GM21723 (cell line): ENCODE data around the gene DLX1.
A peak's percentile ranks its signal among the peaks of the same experiment; 100 is the strongest.
"Not testable (repeated sequence)": the region's sequence is repeated elsewhere in the genome, so short reads cannot be mapped to it uniquely, and the experiment has no call there.

Experiments used
- ATAC-seq: cut with Tn5 transposase; IDR thresholded peaks from one replicate; pipeline ENCODE4 v1.9.1; 2021; ENCODE audit warnings: mild to moderate bottlenecking, moderate library complexity; ENCODE audit not compliant: unreplicated experiment

Gene DLX1

GRCh38 chr2:172085460-172086159 is at the start of gene DLX1:
Gene DLX1 (plus strand): TSS chr2:172085507. CDS start chr2:172085678, 171 bp downstream.
- peak; percentile 20 for ATAC-seq

DNA sequence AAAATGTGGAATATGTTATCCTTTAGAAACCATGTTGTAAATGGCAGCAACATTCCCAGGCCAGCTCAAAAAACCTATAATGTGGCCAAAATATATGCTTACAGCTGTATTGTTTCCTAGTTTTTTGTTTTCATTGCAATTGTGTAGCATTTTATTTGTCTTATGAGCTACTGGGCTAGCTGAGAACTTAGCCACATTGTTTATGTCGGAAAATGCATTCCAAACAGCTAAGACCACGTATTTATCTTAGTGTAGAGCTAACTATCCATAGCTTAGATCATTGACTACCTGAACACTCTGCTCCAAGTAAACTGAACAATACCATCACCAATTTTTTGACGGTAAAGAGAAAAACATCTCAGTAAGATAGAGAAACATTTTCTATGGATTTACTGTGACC is 47.2 kb upstream of the DLX1 start:
- ATAC-seq: no peak

- ATAC-seq: no peak
Measured at GRCh38 chr2:172038604-172039003, 46.7 kb upstream of the DLX1 start.

GRCh38 chr2:172039011-172039704 is 46.1 kb upstream of the DLX1 start:
- ATAC-seq: no peak

DNA sequence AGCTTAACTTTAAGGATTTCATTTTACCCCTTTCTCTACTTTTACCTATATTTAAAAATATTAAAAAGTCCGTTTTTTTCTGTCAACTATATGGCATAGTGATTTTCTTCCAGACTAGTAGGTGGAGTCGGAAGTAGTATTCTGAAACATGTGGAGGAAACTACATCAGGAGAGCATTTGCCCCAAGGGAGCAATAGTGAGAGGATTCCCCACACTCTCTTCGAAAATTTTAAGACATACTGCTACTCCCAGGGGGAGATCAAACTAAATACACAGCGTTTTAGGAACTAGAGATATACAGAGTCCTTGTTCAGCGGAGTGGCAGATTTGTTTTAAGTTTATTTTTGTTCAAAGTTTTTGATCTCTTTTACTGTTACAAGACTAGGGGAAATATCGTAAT is 45.0 kb upstream of the DLX1 start:
- ATAC-seq: no peak

GRCh38 chr2:172046080-172046678 is 39.1 kb upstream of the DLX1 start:
- ATAC-seq: no peak

DNA sequence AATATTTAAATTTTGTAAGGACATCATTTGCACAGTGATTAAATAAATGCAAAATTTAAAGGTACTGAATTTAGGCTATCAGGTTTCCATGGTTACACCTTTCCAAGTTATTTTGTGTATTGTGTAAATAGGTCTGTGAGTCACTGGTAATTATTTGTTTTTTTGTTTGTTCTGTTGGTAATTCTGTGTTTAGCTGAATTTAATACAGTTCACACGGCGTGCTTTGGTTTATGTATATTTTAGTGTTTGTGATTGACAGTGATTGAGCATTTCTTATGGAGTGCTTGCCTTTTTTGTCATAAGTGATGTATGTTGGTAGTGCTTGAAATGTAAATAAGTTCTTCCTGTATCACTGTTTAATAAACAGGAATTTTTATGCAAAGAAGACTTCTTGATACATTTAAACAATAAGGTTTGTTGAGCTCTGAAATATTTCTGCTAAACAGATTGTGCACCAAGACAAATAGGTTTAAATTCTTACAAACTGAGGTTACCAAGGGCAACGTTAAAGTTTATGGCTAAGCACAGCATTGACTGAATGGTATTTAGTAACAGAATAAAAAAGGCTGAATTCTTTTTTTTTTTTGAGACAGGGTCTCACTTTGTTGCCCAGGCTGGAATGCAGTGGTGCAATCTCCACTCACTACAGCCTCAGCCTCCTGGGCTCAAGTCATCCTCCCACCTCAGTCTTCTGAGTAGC is 38.3 kb upstream of the DLX1 start:
- no peak for ATAC-seq

DNA sequence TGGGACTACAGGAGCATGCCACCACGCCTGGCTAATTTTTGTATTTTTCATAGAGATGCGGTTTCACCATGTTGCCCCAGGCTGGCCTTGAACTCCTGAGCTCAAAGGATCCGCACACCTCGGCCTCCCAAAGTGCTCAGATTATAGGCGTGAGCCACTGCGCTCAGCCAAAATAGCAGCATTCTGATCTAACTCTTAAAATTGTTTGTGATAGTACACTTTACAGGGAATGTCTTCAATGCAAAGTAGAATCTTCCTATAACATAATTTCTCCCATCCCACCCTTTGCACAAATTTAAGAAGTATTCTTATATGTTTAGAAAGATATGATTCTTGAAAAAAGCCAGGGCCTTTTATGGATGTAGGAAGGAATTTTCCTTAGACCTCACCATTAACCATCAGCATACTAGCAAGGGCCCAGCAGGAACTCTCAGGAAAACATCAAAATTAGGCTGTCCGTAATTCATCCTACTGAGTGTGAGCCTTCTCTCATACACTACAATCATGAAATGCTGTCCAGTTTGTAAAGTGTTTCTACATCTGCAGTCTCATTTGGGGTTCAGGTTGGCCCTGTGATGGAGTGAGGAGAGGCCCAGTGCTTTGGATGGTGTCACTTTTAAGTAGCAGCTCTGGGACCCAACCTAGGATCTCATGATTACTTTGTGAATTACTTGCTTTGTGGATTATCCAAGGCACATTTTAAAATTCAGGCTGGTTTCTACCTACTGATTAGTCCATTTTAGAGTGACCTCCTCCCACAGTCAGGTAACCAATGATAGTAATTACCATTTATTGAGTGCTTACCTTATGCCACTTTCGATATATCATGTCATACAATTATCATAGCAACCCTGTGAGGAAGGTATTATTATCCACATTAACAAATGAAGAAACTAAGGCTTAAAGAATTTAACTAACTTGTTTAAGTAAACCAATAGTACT is 37.5 kb upstream of the DLX1 start:
- no peak for ATAC-seq

- no peak for ATAC-seq
Measured at GRCh38 chr2:172048508-172049503, 36.5 kb upstream of the DLX1 start.

DNA sequence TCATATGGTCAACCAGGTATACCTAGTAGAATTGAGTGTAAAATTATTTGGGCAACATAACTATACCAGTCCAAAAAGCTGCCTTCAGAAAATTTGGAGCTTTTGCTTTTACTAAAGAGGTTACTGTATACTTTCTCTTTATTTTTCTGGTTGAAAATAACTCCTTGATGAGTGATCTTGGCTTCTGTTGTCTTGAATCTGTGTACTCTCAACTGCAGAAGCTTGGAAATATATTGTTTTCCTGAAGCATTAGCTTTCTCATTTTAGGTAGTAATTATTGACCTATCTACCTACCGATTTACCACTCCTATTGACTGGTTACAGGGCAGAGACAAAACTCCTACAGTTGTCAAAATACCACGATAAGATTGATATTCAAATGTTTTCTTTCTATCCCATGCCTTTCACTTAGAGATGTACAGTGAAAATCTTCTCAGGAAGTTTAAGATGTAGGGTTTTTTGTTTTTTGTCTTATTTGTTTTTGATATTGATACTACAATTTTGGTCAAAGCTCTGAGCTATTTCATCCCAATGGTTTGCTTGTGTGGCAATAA is 35.7 kb upstream of the DLX1 start:
- ATAC-seq: no peak

- no peak for ATAC-seq
Measured at GRCh38 chr2:172050479-172051125, 34.7 kb upstream of the DLX1 start.

GRCh38 chr2:172052000-172052983 is 33.0 kb upstream of the DLX1 start:
- no peak for ATAC-seq

GRCh38 chr2:172053486-172053885 is 31.8 kb upstream of the DLX1 start:
- no peak for ATAC-seq

GRCh38 chr2:172056293-172056692 is 29.0 kb upstream of the DLX1 start:
- no peak for ATAC-seq

- ATAC-seq: no peak
Measured at GRCh38 chr2:172058660-172059059, 26.6 kb upstream of the DLX1 start.

DNA sequence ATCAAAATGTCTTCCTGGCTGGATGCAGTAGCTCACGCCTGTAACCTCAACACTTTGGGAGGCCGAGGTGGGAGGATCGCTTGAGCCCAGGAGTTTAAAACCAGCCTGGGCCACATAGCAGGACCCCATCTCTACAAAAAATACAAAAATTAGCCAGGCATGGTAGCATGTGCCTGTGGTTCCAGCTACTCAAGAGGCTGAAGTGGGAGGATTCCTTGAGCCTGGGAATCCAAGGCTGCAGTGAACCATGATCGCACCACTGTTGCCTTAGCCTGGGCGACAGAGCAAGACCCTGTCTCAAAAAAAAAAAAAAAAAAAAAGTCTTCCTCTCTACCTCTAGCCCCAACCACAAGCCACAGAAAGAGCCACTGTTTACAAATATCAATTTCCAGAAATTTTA is 25.2 kb upstream of the DLX1 start:
- not testable (repeated sequence) for ATAC-seq

DNA sequence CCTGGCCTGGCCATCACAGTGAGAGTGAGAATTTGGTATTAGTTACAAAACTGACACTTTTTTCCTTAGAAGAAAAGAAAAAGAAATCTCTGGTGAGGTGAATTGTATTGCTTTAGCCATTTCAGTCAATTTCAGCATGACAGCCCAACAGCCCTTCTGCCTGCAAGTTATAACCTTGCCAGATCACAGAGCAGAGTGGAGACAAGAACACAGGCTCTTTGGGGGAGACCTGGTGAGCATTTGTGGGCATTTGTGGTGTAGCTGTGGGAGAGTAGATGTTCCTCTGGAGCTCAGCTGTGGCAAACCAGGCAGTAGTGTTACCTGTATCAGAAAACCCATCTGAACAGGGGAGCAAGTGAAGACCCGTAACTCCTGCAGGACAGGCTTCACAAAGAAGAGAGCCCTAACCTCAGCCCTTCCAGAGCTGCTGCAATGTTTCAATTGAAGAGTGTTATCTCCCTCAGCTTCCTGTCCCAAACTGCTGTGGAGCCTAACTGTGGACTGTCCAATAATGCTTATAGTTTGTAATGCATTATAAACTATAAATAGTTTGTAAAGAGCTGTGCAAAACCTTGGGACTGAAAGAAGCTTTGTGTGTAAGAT is 22.8 kb upstream of the DLX1 start:
- no peak for ATAC-seq
